Measurements from ENCODE around the gene POU2F3.
"Not testable (repeated sequence)": the region's sequence is repeated elsewhere in the genome, so short reads cannot be mapped to it uniquely, and the experiment has no call there.

Gene POU2F3

GRCh38 chr11:120248551-120249278 lies 8.8 kb downstream of the POU2F3 start:
- no peaks in the 10 kb centered on the region for H3K4me1 ChIP-seq (ENCODE audit: control insufficient read depth, insufficient read depth, low read length)
- TF ChIP-seq ZNF560 (tag by site-specific recombination; IDR thresholded peaks at IDR 0.05; ENCODE audit: borderline replicate concordance) (no peak), KLF10 (tag by site-specific recombination; IDR thresholded peaks at IDR 0.05) (no peak), ZNF184 (tag by site-specific recombination; IDR thresholded peaks at IDR 0.05) (0 out of 2 replicates have a peak, but pooled peaks have one; percentile 18), SP7 (tag by site-specific recombination; IDR thresholded peaks at IDR 0.05) (peak; percentile 34; the same call in 1 of the 2 replicates), OSR2 (tag by site-specific recombination; IDR thresholded peaks at IDR 0.05) (peak; percentile 29; the same call in 1 of the 2 replicates), GLIS1 (tag by site-specific recombination; IDR thresholded peaks at IDR 0.05) (peak; percentile 94), ZIC2 (tag by site-specific recombination; IDR thresholded peaks at IDR 0.05) (no peak), BCL11B (tag by site-specific recombination; IDR thresholded peaks at IDR 0.05; ENCODE audit: low read depth) (no peak), ZNF777 (tag by site-specific recombination; IDR thresholded peaks at IDR 0.05; ENCODE audit: borderline replicate concordance) (no peak), ZNF639 (tag by site-specific recombination; IDR thresholded peaks at IDR 0.05) (no peak), BCL6B (tag by site-specific recombination; IDR thresholded peaks at IDR 0.05) (peak; percentile 80), TRIM28 (IDR thresholded peaks at IDR 0.05; ENCODE audit: borderline replicate concordance, low read length) (no peak)
- TF ChIP-seq, protein P1, sequence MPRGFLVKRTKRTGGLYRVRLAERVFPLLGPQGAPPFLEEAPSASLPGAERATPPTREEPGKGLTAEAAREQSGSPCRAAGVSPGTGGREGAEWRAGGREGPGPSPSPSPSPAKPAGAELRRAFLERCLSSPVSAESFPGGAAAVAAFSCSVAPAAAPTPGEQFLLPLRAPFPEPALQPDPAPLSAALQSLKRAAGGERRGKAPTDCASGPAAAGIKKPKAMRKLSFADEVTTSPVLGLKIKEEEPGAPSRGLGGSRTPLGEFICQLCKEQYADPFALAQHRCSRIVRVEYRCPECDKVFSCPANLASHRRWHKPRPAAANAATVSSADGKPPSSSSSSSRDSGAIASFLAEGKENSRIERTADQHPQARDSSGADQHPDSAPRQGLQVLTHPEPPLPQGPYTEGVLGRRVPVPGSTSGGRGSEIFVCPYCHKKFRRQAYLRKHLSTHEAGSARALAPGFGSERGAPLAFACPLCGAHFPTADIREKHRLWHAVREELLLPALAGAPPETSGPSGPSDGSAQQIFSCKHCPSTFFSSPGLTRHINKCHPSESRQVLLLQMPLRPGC (tag by site-specific recombination; IDR thresholded peaks at IDR 0.05) = no peak
- H3K4me3 ChIP-seq (ENCODE audit: low read depth, low read length) = no peak overlapping the region
- ChIA-PET CTCF (interaction anchor here (1.0 to 6.1 kb wide), 5 partner anchors 13 to 52 kb away, joined by 4 to 37 read pairs (median 13); no protein-coding TSS in a partner anchor), POLR2A (no interaction called here)
- no peak overlapping the region for H3K27ac ChIP-seq (ENCODE audit: extremely low read depth, low read depth, low read length)
- H3K9me3 ChIP-seq (ENCODE audit: control insufficient read depth, insufficient read depth, low read depth, low read length) = no peaks in the 10 kb centered on the region
- no peaks in the 10 kb centered on the region for H3K36me3 ChIP-seq (ENCODE audit: control insufficient read depth in 2 of 2, insufficient read depth in 1 of 2, low read length in 2 of 2)

GRCh38 chr11:120249279-120250262 lies 9.6 kb downstream of the POU2F3 start:
- no peaks in the 10 kb centered on the region for H3K9me3 ChIP-seq (ENCODE audit: control insufficient read depth, insufficient read depth, low read depth, low read length)
- no peaks in the 10 kb centered on the region for H3K4me1 ChIP-seq (ENCODE audit: control insufficient read depth, insufficient read depth, low read length)
- ChIA-PET POLR2A (no interaction called here), CTCF (interaction anchor here (1.0 to 4.0 kb wide), 4 partner anchors 9 to 51 kb away, joined by 3 to 19 read pairs (median 8); no protein-coding TSS in a partner anchor)
- H3K27ac ChIP-seq (ENCODE audit: extremely low read depth, low read depth, low read length) = no peak overlapping the region
- H3K36me3 ChIP-seq (ENCODE audit: control insufficient read depth in 2 of 2, insufficient read depth in 1 of 2, low read length in 2 of 2) = no peaks in the 10 kb centered on the region
- H3K4me3 ChIP-seq (ENCODE audit: low read depth, low read length) = no peak overlapping the region
- TF ChIP-seq PRDM1 (tag by site-specific recombination; IDR thresholded peaks at IDR 0.05) (peak; percentile 42; the same call in 1 of the 2 replicates), ZNF366 (tag by site-specific recombination; conservative IDR thresholded peaks at IDR 0.05) (no peak), HOXD13 (CRISPR knock-in tag; IDR thresholded peaks at IDR 0.05; ENCODE audit: borderline replicate concordance) (no peak)
- TF ChIP-seq, protein P2, sequence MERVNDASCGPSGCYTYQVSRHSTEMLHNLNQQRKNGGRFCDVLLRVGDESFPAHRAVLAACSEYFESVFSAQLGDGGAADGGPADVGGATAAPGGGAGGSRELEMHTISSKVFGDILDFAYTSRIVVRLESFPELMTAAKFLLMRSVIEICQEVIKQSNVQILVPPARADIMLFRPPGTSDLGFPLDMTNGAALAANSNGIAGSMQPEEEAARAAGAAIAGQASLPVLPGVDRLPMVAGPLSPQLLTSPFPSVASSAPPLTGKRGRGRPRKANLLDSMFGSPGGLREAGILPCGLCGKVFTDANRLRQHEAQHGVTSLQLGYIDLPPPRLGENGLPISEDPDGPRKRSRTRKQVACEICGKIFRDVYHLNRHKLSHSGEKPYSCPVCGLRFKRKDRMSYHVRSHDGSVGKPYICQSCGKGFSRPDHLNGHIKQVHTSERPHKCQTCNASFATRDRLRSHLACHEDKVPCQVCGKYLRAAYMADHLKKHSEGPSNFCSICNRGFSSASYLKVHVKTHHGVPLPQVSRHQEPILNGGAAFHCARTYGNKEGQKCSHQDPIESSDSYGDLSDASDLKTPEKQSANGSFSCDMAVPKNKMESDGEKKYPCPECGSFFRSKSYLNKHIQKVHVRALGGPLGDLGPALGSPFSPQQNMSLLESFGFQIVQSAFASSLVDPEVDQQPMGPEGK (tag by site-specific recombination; IDR thresholded peaks at IDR 0.05) = no peak

GRCh38 chr11:120253377-120253776 lies 13.4 kb downstream of the POU2F3 start:
- H3K4me1 ChIP-seq (ENCODE audit: control insufficient read depth, insufficient read depth, low read length); H3K4me3 ChIP-seq (ENCODE audit: low read depth, low read length); H3K27ac ChIP-seq (ENCODE audit: extremely low read depth, low read depth, low read length); H3K36me3 ChIP-seq (ENCODE audit: control insufficient read depth in 2 of 2, insufficient read depth in 1 of 2, low read length in 2 of 2); H3K9me3 ChIP-seq (ENCODE audit: control insufficient read depth, insufficient read depth, low read depth, low read length); POLR2A ChIA-PET: not testable (repeated sequence)
- CTCF ChIA-PET = interaction anchor here (2.4 kb wide), 1 partner anchor 47 kb away, joined by 5 read pairs; no protein-coding TSS in a partner anchor
